Stimulated activated naive CD8-positive, alpha-beta T cell treated with anti-CD3 and anti-CD28 coated beads, Interleukin-15, Interleukin-2, amounts not matched to agents 100 U/mL and 50 U/mL, for 24 hours (primary cell): Measurements from ENCODE around the gene LDLRAP1.

Experiments
- ATAC-seq: fragments of 150-1000 bp; cut with Tn5 transposase; one replicate; pipeline ENCODE4 v1.10.0; 2021
- DNase-seq: peaks from one replicate; pipeline ENCODE4 v3.0.0; 2021

Gene LDLRAP1

GRCh38 chr1:25562101-25562927, 18.9 kb downstream of the LDLRAP1 start:
- ATAC-seq (peak; percentile 66), DNase-seq (peak; percentile 63)

GRCh38 chr1:25562928-25563283, 19.5 kb downstream of the LDLRAP1 start:
- ATAC-seq, result no peak
- no peak for DNase-seq

GRCh38 chr1:25563330-25564215, 20.2 kb downstream of the LDLRAP1 start:
- ATAC-seq, result peak; percentile 47
- DNase-seq, result peak; percentile 54

GRCh38 chr1:25564777-25565574, 21.6 kb downstream of the LDLRAP1 start:
- peak; percentile 50 for DNase-seq
- ATAC-seq, result peak; percentile 41

GRCh38 chr1:25565626-25566025, 22.2 kb downstream of the LDLRAP1 start:
- no peak for ATAC-seq

GRCh38 chr1:25566176-25566729, 22.8 kb downstream of the LDLRAP1 start:
- ATAC-seq (no peak), DNase-seq (no peak)

More at GRCh38 chr1:25565626-25566025, 22.2 kb downstream of the LDLRAP1 start:
- DNase-seq, result no peak

- peak; percentile 24 for ATAC-seq
- peak; percentile 69 for DNase-seq
These were observed 23.4 kb downstream of the LDLRAP1 start for GRCh38 chr1:25566730-25567341.

GRCh38 chr1:25567710-25568089, 24.3 kb downstream of the LDLRAP1 start:
- DNase-seq (no peak), ATAC-seq (no peak)

- no peak for DNase-seq
- no peak for ATAC-seq
These were observed 24.9 kb downstream of the LDLRAP1 start for GRCh38 chr1:25568090-25568833.

GRCh38 chr1:25568834-25569596, 25.6 kb downstream of the LDLRAP1 start:
- ATAC-seq (peak; percentile 74), DNase-seq (peak; percentile 64)

GRCh38 chr1:25569597-25570396, 26.4 kb downstream of the LDLRAP1 start:
- DNase-seq (no peak), ATAC-seq (no peak)

GRCh38 chr1:25570798-25571521, 27.6 kb downstream of the LDLRAP1 start:
- no peak for ATAC-seq

GRCh38 chr1:25571522-25571970, 28.1 kb downstream of the LDLRAP1 start:
- ATAC-seq (no peak), DNase-seq (no peak)

More at GRCh38 chr1:25570798-25571521, 27.6 kb downstream of the LDLRAP1 start:
- no peak for DNase-seq

GRCh38 chr1:25572107-25572506, 28.7 kb downstream of the LDLRAP1 start:
- no peak for ATAC-seq
- DNase-seq, result no peak

GRCh38 chr1:25572708-25573590, 29.5 kb downstream of the LDLRAP1 start:
- ATAC-seq (no peak), DNase-seq (peak; percentile 67)

GRCh38 chr1:25573591-25573930, 30.2 kb downstream of the LDLRAP1 start:
- no peak for ATAC-seq
- no peak for DNase-seq

- DNase-seq (no peak), ATAC-seq (no peak)
These were observed 30.6 kb downstream of the LDLRAP1 start for GRCh38 chr1:25573961-25574360.
